DOHH2 (cell line): ENCODE data around the gene MCF2L2.

Source experiments
- H3F3A ChIP-seq: fragments of 200-600 bp; sonication (generic), shearing (Covaris generic); 2 replicates; pipeline ENCODE4 v1.6.0; 2016; ENCODE audit warnings: antibody characterized with exemption, mild to moderate bottlenecking; ENCODE audit not compliant: control insufficient read depth, insufficient read depth
- H3K27ac ChIP-seq: fragments of 200-600 bp; sonication (generic); 2 replicates; pipeline ENCODE4 v1.5.1; 2014; ENCODE audit warnings: low read depth, mild to moderate bottlenecking, low read length, moderate library complexity
- H3K27me3 ChIP-seq: fragments of 200-600 bp; sonication (generic); 2 replicates; pipeline ENCODE4 v1.6.1; 2014; ENCODE audit warnings: mild to moderate bottlenecking, low read length, mixed read lengths; ENCODE audit not compliant: control insufficient read depth
- H3K36me3 ChIP-seq: fragments of 200-600 bp; sonication (generic); 2 replicates; pipeline ENCODE4 v1.6.1; 2014; ENCODE audit warnings: mild to moderate bottlenecking, low read length, moderate library complexity, mixed read lengths; ENCODE audit not compliant: control insufficient read depth
- H3K4me1 ChIP-seq: fragments of 200-600 bp; sonication (generic); 2 replicates; pipeline ENCODE4 v1.6.1; 2014; ENCODE audit warnings: mild to moderate bottlenecking, low read length, mixed read lengths; ENCODE audit not compliant: control insufficient read depth
- H3K4me2 ChIP-seq: fragments of 200-600 bp; sonication (generic); 2 replicates; pipeline ENCODE4 v1.6.0; 2014; ENCODE audit warnings: mild to moderate bottlenecking, low read length, moderate library complexity
- H3K4me3 ChIP-seq: fragments of 200-600 bp; sonication (generic); 2 replicates; pipeline ENCODE4 v1.5.1; 2014; ENCODE audit warnings: mild to moderate bottlenecking, low read length, mixed read lengths
- H3K79me2 ChIP-seq: fragments of 200-600 bp; sonication (generic); 2 replicates; pipeline ENCODE4 v1.6.1; 2014; ENCODE audit warnings: mild to moderate bottlenecking, low read length, mixed read lengths; ENCODE audit not compliant: control insufficient read depth
- H3K9me2 ChIP-seq: fragments of 200-600 bp; sonication (generic); replicated peaks from 2 replicates; pipeline ENCODE4 v1.6.1; 2014; ENCODE audit warnings: mild to moderate bottlenecking, low read length, mixed read lengths; ENCODE audit not compliant: control insufficient read depth
- H3K9me3 ChIP-seq: fragments of 200-600 bp; sonication (generic); 2 replicates; pipeline ENCODE4 v1.6.1; 2014; ENCODE audit warnings: antibody characterized with exemption, low read length, mixed read lengths; ENCODE audit not compliant: control insufficient read depth, insufficient read depth
- H4K20me1 ChIP-seq: fragments of 200-600 bp; sonication (generic); 2 replicates; pipeline ENCODE4 v1.6.0; 2014; ENCODE audit warnings: low read depth, mild to moderate bottlenecking, antibody characterized with exemption, low read length, moderate library complexity; ENCODE audit not compliant: control insufficient read depth, insufficient read depth
- EZH2phosphoT487 ChIP-seq: fragments of 200-600 bp; sonication (generic); IDR thresholded peaks from 2 replicates; pipeline ENCODE4 v1.6.1; 2017; ENCODE audit warnings: borderline replicate concordance, mild to moderate bottlenecking, antibody characterized with exemption, low read length, moderate library complexity, mixed read lengths
- TF ChIP-seq, protein P1 (sequence below): fragments of 200-600 bp; sonication (generic); IDR thresholded peaks from one replicate; pipeline ENCODE4 v1.5.1; 2014; ENCODE audit warnings: antibody characterized with exemption, mild to moderate bottlenecking, low read depth, low read length; ENCODE audit not compliant: poor library complexity, severe bottlenecking

Gene MCF2L2

DNA sequence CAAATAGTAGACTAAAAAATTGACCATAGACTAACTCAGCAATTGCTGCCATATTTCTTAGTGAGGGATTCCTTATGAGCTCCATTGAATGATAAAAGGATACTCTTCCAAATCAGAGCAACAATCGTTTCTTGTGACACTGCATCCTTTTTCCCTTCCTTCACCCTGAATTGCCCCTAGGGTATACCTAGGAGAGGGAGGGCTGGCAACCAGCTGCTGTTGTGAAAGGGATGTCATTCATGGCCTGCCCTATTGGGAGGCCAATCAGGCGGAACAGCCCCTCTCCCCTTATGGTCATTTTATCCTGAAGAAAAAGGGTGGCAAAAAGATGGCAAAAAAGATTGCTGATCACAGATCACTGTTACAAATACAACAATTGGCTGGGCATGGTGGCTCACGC, 149.0 kb downstream of the MCF2L2 start:
- peaks cover 17% of the 10 kb centered on the region for H3K4me1 ChIP-seq
- H3K79me2 ChIP-seq = no peaks in the 10 kb centered on the region
- H3K27ac ChIP-seq = no peak overlapping the region
- H3F3A ChIP-seq = peaks cover 9% of the 10 kb centered on the region
- no peak overlapping the region for H3K4me3 ChIP-seq
- no peak overlapping the region for H3K4me2 ChIP-seq
- no peaks in the 10 kb centered on the region for H3K36me3 ChIP-seq
- no peaks in the 10 kb centered on the region for H3K27me3 ChIP-seq
- H3K9me3 ChIP-seq = no peaks in the 10 kb centered on the region
- no peaks in the 10 kb centered on the region for H4K20me1 ChIP-seq
- TF ChIP-seq EZH2phosphoT487 = no peak
- TF ChIP-seq, protein P1, sequence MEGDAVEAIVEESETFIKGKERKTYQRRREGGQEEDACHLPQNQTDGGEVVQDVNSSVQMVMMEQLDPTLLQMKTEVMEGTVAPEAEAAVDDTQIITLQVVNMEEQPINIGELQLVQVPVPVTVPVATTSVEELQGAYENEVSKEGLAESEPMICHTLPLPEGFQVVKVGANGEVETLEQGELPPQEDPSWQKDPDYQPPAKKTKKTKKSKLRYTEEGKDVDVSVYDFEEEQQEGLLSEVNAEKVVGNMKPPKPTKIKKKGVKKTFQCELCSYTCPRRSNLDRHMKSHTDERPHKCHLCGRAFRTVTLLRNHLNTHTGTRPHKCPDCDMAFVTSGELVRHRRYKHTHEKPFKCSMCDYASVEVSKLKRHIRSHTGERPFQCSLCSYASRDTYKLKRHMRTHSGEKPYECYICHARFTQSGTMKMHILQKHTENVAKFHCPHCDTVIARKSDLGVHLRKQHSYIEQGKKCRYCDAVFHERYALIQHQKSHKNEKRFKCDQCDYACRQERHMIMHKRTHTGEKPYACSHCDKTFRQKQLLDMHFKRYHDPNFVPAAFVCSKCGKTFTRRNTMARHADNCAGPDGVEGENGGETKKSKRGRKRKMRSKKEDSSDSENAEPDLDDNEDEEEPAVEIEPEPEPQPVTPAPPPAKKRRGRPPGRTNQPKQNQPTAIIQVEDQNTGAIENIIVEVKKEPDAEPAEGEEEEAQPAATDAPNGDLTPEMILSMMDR = no peak
- H3K9me2 ChIP-seq = no peaks in the 10 kb centered on the region

DNA sequence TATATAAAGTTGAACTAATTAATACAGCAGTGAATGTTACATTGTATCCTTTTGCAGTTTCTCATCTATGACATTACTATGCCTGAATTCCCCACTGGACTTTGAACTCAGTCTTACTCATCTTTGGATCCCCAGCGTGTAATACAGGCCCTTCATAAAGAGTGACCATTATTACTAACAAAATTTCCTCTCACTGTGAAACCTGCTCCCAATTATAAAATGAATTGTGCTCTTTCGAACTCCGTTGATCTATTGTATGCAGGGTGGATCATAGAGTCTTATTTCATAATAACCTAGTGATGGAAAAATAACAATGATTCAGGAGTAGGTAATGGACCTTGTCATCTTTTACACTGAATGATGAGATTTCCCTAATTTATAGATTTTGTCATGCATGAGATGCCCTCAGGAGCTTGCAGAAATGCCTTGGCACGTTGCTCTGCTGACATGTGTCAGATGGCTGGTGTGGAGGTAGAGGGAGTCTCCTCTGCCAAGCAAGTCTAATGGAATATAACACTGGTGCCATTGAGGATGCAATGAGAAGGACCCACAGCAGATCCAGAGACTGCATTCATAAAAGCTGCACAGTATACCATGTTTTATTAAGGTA, 149.8 kb downstream of the MCF2L2 start:
- H4K20me1 ChIP-seq = no peaks in the 10 kb centered on the region
- TF ChIP-seq EZH2phosphoT487 = no peak
- TF ChIP-seq, protein P1 = no peak
- H3K27ac ChIP-seq = no peak overlapping the region
- no peaks in the 10 kb centered on the region for H3K9me2 ChIP-seq
- H3K36me3 ChIP-seq = no peaks in the 10 kb centered on the region
- H3F3A ChIP-seq = peaks cover 9% of the 10 kb centered on the region
- H3K4me3 ChIP-seq = no peak overlapping the region
- no peaks in the 10 kb centered on the region for H3K79me2 ChIP-seq
- peaks cover 18% of the 10 kb centered on the region for H3K4me1 ChIP-seq
- H3K9me3 ChIP-seq = no peaks in the 10 kb centered on the region
- no peaks in the 10 kb centered on the region for H3K27me3 ChIP-seq
- no peak overlapping the region for H3K4me2 ChIP-seq

DNA sequence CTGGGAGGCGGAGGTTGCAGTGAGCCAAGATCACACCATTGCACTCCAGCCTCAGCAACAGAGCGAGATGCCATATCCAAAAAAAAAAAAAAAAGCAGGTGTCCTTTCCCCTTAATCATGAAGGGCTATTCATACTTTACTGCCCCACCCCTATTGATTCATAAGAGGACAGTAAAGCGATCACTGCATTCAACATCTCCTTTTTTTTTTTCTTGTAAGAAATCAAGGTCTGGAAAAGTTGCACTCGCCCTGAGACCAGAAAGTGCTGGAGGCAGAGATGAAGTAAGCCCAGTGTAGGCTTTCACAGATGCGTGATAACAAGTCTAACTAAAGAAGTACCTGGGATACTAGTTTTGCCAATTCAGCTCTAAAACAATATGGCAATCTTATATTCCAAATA, 151.2 kb downstream of the MCF2L2 start:
- Histone ChIP-seq H3K9me3 (no peaks in the 10 kb centered on the region), H3F3A (peaks cover 9% of the 10 kb centered on the region), H3K4me2 (no peak overlapping the region), H3K79me2 (no peaks in the 10 kb centered on the region), H3K27ac (no peak overlapping the region), H3K27me3 (no peaks in the 10 kb centered on the region), H3K4me3 (no peak overlapping the region), H3K36me3 (no peaks in the 10 kb centered on the region), H3K4me1 (peaks cover 22% of the 10 kb centered on the region), H3K9me2 (no peaks in the 10 kb centered on the region), H4K20me1 (no peaks in the 10 kb centered on the region)
- TF ChIP-seq EZH2phosphoT487 = no peak
- TF ChIP-seq, protein P1 = no peak

DNA sequence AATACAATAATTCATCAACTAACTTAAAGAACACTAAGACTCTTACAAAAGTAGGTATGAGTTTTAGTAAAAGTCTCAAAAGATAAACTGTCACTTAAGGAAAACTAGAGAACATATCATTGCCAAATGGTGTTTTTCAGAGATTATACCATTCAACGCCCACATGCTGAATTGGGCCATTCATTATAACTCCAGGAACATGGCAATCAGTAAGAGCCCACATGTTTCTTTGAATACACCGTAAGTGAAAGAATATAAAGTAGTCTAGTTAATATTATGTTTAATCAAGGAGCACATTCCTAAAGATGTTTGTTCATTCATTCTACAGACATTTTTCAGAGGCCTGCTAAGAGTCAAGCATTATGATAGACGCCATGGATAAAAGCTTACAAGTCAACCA, 152.5 kb downstream of the MCF2L2 start:
- Histone ChIP-seq H3F3A (peaks cover 9% of the 10 kb centered on the region), H3K9me2 (no peaks in the 10 kb centered on the region), H4K20me1 (no peaks in the 10 kb centered on the region), H3K4me1 (peaks cover 22% of the 10 kb centered on the region), H3K27ac (no peak overlapping the region), H3K9me3 (no peaks in the 10 kb centered on the region), H3K4me2 (peak overlapping the region; percentile 52), H3K4me3 (no peak overlapping the region), H3K79me2 (no peaks in the 10 kb centered on the region), H3K27me3 (no peaks in the 10 kb centered on the region), H3K36me3 (no peaks in the 10 kb centered on the region)
- TF ChIP-seq, protein P1 = no peak
- no peak for TF ChIP-seq EZH2phosphoT487
